Measurements from ENCODE around the gene SLC26A3. TPM values are rescaled to one million over a fixed set of nuclear protein-coding genes. Genes with fewer than 3 reads are reported as not detected.

Gene SLC26A3
- total and polyA plus RNA-seq, 2 of the 8 experiments (the other 6 are each of a cell fraction or from before 2014, with no cell fraction given), result not detected

DNA sequence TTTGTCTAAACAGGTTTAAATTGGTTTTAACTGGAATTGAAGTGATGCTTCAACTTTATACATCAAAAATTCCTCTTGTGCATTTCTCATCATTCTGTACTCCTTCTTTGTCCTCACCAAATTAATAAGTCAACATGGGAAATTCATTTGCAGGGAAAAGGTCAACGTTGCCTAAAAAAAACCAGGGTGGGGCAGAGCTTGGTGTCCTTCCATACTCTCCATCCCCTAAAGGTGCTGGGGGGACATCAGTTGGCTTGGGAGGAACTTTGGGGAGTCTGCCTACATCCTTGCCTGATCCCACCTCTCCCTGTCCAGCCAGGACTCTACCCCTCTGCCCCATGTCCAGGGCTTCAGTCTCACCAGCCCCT, 34.1 kb upstream of the SLC26A3 start (continued):
- TF ChIP-seq BCL11A (IDR thresholded peaks at IDR 0.05; ENCODE audit: low read depth in 2 of 2, low read length in 2 of 2) (no peak), TCF12 (IDR thresholded peaks at IDR 0.05; ENCODE audit: low read depth, low read length) (no peak), GABPA (IDR thresholded peaks at IDR 0.05; ENCODE audit: borderline replicate concordance, insufficient read depth, low read length) (no peak), NANOG (IDR thresholded peaks at IDR 0.05; ENCODE audit: insufficient read depth, low read depth, low read length, poor library complexity, severe bottlenecking) (no peak)
